DMS 273 (cell line): ENCODE measurements around the gene TTC34.
"Not testable (repeated sequence)": the region's sequence is repeated elsewhere in the genome, so short reads cannot be mapped to it uniquely, and the experiment has no call there.

ENCODE experiments used
- DNase-seq: peaks from one replicate; lab custom pipeline; 2025; ENCODE audit not compliant: unreplicated experiment; lab: John Stamatoyannopoulos, UW

TTC34 gene

DNA sequence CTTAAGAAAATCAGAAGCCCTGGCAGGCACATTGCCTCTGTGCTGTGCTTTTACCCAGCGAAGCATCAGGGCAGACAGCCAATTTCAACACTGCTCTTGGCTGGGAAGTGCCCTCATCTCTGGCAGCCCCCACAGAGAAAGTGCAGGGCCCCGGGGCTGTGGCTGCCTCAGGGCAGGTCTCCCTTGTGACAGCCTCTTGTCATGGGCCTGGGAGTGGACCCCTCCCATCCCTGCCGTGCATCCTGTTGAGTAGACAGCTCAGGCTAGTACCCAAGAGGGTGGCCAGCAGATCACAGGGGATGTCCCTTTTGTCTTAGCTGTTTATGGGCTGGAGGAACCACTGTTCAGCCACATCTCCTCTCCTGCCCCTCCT lies 23.3 kb downstream of the TTC34 start:
- no peak for DNase-seq

DNA sequence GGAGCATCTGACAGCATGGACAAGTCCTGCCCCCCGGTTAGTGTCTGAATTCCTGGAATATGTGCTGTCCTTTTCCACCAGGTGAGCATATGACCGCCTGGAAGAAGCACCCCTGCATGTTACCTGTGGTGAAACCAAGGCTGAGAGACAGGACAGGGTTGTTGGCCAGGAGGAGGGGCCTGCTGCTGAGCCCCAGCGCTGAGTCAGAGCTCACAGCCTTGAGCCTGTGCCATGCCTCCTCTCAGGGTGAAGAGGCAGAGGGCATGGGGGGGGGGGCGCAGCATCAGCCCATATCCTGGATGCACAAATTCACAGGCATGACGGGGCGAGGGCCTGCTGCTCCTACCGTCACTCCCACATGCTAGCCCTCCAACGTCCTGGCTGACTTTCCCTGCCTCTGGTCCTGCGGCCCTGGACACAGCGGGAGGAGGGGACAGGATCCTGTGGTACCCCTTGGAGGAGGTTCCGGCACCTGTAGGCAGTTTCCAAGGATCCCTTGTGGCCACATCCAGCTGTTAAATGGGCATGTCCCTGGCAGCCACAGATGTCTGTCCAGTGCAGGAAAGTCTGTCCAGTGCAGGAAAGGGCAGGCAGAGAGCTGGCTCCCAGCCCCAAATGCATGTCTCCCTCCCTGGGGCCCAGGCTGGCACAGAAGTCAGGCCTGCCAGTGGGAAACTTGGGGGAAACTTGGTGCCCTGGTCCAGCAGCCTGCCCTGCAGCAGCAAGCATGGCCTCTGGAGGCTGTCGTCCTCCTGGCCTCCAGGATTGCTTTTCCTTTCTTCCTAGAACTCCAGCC lies 23.9 kb downstream of the TTC34 start:
- DNase-seq, result no peak

DNA sequence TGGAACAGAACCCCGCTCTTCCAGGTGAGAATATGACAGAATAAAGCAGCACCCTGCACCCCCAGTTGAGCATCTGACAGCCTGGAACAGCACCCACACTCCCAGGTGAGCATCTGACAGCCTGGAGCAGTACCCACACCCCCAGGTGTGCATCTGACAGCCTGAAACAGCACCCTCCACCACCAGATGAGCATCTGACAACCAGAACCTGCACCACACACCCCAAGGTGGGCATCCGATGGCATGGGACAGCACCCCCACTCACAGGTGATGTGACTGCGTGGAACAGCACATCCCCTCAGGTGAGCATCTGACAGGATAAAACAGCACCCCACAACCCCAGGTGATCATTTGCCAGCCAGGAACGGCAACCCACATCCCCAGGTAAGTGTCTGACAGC lies 26.2 kb downstream of the TTC34 start:
- not testable (repeated sequence) for DNase-seq

DNA sequence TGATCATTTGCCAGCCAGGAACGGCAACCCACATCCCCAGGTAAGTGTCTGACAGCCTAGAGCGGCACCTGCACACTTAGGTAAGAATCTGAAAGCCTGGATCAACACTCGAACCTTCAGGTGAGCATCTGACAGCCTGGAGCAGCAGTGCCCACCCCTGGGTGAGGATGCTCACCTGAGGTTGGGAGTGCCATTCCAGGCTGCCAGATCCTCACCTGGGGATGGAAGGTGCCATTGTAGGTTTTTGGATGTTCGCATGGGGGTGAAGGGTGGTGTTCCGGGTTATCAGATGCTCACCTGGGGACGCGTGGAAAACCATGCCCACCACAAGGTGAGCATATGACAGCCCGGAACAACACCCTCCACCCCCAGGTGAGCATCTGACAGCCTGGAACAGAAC lies 33.4 kb downstream of the TTC34 start:
- not testable (repeated sequence) for DNase-seq

DNA sequence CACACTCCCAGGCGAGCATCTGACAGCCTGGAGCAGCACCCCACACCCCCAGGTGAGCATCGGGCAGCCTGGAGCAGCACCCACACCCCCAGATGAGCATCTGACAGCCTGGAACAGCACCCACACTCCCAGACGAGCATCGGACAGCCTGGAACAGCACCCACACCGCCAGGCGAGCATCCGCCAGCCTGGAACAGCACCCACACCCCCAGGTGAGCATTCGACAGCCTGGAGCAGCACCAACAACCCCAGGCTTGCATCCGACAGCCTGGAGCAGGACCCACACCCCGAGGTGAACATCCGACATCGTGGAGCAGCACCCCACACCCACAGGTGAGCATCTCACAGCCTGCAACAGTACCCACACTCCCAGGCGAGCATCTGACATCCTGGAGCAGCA lies 42.1 kb downstream of the TTC34 start:
- DNase-seq, result peak; percentile 17

DNA sequence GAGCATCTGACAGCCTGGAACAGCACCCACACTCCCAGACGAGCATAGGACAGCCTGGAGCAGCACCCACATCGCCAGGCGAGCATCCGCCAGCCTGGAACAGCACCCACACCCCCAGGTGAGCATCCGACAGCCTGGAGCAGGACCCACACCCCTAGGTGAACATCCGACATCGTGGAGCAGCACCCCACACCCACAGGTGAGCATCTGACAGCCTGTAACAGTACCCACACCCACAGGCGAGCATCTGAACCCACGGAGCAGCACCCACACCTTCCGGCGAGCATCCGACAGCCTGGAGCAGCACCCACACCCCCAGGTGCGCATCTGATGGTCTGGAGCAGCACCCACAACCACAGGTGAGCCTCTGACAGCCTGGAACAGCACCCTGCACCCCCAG lies 44.0 kb downstream of the TTC34 start:
- DNase-seq, result not testable (repeated sequence)

DNA sequence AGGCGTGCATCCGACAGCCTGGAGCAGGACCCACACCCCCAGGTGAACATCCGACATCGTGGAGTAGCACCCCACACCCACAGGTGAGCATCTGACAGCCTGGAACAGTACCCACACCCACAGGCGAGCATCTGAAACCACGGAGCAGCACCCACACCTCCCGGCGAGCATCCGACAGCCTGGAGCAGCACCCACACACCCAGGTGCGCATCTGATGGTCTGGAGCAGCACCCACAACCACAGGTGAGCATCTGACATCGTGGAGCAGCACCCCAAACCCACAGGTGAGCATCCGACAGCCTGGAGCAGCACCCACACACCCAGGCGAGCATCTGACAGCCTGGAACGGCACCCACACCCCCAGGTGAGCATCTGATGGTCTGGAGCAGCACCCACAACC lies 46.1 kb downstream of the TTC34 start:
- DNase-seq, result not testable (repeated sequence)

DNA sequence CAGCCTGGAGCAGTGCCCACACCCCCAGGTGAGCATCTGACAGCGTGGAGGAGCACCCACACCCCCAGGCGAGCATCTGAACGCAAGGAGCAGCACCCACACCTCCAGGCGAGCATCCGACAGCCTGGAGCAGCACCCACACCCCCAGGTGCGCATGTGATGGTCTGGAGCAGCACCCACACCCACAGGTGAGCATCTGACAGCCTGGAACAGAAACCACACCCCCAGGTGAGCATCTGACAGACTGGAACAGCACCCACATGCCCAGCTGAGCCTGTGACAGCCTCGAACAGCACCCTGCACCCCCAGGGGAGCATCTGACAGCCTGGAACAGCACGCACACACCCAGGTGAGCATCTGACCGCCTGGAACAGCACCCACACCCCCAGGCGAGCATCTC lies 46.9 kb downstream of the TTC34 start:
- DNase-seq, result not testable (repeated sequence)

DNA sequence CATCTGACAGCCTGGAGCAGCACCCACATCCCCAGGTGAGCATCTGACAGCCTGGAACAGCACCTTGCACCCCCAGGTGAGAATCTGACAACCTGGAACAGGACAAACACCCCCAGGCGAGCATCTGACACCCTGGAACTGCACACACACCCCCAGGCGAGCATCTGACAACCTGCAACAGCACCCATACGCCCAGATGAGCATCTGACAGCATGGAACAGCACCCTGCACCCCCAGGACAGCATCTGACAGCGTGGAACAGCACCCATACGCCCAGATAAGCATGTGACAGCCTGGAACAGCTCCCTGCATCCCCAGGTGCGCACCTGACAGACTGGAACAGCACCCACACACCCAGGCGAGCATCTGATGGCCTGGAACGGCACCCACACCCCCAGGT lies 49.0 kb downstream of the TTC34 start:
- not testable (repeated sequence) for DNase-seq

DNA sequence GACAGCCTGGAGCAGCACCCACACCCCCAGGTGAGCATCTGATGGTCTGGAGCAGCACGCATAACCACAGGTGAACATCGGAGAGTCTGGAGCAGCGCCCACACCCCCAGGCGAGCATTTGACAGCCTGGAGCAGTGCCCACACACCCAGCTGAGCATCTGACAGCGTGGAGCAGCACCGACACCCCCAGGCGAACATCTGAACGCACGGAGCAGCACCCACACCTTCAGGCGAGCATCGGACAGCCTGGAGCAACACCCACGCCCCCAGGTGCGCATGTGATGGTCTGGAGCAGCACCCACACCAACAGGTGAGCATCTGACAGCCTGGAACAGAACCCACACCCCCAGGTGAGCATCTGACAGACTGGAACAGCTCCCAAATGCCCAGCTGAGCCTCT lies 49.6 kb downstream of the TTC34 start:
- DNase-seq, result not testable (repeated sequence)

DNA sequence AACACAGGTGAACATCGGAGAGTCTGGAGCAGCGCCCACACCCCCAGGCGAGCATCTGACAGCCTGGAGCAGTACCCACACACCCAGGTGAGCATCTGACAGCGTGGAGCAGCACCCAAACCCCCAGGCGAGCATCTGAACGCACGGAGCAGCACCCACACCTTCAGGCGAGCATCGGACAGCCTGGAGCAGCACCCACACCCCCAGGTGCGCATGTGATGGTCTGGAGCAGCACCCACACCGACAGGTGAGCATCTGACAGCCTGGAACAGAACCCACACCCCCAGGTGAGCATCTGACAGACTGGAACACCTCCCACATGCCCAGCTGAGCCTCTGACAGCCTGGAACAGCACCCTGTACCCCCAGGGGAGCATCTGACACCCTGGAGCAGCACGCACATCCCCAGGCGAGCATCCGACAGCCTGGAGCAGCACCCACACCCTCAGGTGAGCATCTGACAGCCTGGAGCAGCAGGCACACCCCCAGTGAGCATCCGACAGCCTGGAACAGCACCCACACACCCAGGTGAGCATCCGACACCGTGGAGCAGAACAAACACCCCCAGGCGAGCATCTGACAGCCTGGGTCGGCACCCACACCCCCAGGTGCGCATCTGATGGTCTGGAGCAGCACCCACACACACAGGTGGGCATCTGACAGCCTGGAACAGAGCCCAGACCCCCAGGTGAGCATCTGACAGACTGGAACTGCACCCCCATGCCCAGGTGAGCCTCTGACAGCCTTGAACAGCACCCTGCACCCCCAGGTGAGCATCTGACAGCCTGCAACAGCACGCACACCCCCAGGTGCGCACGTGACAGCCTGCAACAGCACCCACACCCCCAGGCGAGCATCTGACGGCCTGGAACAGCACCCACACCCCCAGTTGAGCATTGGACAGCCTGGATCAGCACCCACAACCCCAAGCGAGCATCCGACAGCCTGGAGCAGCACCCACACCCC lies 50.4 kb downstream of the TTC34 start:
- DNase-seq, result not testable (repeated sequence)

DNA sequence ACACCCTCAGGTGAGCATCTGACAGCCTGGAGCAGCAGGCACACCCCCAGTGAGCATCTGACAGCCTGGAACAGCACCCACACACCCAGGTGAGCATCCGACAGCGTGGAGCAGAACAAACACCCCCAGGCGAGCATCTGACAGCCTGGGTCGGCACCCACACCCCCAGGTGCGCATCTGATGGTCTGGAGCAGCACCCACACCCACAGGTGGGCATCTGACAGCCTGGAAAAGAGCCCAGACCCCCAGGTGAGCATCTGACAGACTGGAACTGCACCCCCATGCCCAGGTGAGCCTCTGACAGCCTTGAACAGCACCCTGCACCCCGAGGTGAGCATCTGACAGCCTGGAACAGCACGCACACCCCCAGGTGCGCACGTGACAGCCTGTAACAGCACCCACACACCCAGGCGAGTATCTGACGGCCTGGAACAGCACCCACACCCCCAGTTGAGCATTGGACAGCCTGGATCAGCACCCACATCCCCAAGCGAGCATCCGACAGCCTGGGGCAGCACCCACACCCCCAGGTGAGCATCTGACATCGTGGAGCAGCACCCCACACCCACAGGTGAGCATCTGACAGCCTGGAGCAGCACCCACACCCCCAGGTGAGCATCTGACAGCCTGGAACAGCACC lies 51.3 kb downstream of the TTC34 start:
- DNase-seq, result not testable (repeated sequence)

DNA sequence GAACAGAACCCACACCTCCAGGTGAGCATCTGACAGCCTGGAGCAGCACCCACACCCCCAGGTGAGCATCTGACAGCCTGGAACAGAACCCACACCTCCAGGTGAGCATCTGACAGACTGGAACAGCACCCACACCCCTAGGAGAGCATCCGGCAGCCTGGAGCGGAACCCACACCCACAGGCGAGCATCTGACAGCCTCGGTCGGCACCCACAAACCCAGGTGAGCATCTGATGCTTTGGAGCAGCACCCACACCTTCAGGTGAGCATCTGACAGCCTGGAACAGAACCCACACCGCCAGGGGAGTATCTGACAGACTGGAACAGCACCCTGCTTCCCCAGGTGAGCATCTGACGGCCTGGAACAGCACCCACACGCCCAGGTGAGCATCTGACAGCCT lies 52.9 kb downstream of the TTC34 start:
- DNase-seq, result not testable (repeated sequence)

DNA sequence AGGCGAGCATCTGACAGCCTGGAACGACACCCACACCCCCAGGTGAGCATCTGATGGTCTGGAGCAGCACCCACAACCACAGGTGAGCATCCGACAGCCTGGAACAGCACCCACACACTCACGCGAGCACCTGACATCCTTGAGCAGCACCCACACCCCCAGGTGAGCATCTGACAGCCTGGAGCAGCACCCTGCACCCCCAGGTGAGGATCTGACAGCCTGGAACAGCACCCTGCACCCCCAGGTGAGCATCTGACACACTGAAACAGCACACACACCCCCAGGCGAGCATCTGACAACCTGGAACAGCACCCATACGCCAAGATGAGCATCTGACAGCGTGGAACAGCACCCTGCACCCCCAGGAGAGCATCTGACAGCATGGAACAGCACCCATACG lies 106.7 kb downstream of the TTC34 start:
- DNase-seq, result not testable (repeated sequence)

DNA sequence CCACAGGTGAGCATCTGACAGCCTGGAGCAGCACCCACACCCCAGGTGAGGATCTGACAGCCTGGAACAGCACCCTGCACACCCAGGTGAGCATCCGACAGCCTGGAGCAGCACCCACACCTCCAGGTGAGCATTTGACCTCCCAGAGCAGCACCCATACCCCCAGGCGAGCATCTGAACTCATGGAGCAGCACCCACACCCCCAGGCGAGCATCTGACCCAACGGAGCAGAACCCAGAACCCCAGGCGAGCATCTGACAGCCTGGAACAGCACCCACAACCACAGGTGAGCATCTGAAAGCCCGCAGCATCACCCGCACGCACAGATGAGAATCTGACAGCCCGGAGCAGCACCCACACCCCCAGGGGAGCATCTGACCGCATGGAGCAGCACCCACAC lies 111.3 kb downstream of the TTC34 start:
- DNase-seq, result not testable (repeated sequence)

DNA sequence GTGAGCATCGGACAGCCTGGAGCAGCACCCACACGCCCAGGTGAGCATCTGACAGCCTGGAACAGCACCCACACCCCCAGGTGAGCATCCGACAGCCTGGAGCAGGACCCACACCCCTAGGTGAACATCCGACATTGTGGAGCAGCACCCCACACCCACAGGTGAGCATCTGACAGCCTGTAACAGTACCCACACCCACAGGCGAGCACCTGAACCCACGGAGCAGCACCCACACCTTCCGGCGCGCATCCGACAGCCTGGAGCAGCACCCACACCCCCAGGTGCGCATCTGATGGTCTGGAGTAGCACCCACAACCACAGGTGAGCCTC lies 113.2 kb downstream of the TTC34 start:
- not testable (repeated sequence) for DNase-seq

DNA sequence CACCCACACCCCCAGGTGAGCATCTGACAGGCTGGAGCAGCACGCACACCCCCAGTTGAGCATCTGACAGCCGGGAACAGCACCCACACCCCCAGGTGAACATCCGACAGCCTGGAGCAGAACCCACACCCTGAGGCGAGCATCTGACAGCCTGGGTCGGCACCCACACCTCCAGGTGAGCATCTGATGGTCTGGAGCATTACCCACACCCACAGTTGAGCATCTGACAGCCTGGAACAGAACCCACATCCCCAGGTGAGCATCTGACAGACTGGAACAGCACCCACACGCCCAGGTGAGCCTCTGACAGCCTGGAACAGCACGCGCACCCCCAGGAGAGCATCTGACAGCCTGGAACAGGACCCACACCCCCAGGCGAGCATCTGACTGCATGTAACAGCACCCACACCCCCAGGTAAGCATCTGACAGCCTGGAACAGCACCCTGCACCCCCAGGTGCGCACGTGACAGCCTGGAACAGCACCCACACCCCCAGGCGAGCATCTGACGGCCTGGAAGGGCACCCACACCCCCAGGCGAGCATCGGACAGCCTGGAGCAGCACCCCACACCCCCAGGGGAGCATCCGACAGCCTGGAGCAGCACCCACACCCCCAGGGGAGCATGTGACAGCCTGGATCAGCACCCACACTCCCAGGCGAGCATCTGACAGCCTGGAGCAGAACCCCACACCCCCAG lies 113.7 kb downstream of the TTC34 start:
- not testable (repeated sequence) for DNase-seq

DNA sequence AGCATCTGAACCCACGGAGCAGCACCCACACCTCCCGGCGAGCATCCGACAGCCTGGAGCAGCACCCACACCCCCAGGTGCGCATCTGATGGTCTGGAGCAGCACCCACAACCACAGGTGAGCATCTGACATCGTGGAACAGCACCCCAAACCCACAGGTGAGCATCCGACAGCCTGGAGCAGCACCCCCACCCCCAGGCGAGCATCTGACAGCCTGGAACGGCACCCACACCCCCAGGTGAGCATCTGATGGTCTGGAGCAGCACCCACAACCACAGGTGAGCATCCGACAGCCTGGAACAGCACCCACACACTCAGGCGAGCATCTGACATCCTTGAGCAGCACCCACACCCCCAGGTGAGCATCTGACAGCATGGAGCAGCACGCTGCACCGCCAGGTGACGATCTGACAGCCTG lies 114.3 kb downstream of the TTC34 start:
- DNase-seq, result not testable (repeated sequence)

DNA sequence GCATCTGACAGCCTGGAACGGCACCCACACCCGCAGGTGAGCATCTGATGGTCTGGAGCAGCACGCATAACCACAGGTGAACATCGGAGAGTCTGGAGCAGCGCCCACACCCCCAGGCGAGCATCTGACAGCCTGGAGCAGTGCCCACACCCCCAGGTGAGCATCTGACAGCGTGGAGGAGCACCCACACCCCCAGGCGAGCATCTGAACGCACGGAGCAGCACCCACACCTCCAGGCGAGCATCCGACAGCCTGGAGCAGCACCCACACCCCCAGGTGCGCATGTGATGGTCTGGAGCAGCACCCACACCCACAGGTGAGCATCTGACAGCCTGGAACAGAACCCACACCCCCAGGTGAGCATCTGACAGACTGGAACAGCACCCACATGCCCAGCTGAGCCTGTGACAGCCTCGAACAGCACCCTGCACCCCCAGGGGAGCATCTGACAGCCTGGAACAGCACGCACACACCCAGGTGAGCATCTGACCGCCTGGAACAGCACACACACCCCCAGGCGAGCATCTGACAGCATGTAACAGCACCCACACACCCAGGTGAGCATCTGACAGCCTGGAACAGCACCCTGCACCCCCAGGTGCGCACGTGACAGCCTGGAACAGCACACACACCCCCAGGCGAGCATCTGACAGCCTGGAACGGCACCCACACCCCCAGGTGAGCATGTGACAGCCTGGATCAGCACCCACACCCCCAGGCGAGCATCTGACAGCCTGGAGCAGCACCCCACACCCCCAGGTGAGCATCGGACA lies 115.2 kb downstream of the TTC34 start:
- DNase-seq, result not testable (repeated sequence)

DNA sequence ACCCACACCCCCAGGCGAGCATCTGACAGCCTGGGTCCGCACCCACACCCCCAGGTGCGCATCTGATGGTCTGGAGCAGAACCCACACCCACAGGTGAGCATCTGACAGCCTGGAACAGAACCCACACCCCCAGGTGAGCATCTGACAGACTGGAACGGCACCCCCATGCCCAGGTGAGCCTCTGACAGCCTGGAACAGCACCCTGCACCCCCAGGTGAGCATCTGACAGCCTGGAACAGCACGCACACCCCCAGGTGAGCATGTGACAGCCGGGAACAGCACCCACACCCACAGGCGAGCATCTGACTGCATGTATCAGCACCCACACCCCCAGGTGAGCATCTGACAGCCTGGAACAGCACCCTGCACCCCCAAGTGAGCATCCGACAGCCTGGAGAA lies 115.8 kb downstream of the TTC34 start:
- not testable (repeated sequence) for DNase-seq
